Breast epithelium (tissue), 4 donors: ENCODE measurements around the gene WWC2. TPM values are rescaled to one million over a fixed set of nuclear protein-coding genes. Genes with fewer than 3 reads are reported as not detected.
"Not testable (repeated sequence)": the region's sequence is repeated elsewhere in the genome, so short reads cannot be mapped to it uniquely, and the experiment has no call there.

Experiments
- DNase-seq, 2 donors: peaks; one replicate each; pipeline ENCODE4 v3.0.0-alpha.2; 2019; ENCODE audit warnings: low spot score in 2 of 2
- H3K27ac ChIP-seq, 2 donors: fragments of 200-600 bp; sonication (generic) in 1 of 2; one replicate each; pipeline ENCODE4 v1.5.1; 2016 to 2019; ENCODE audit warnings: mild to moderate bottlenecking in 1 of 2
- H3K27me3 ChIP-seq, 2 donors: fragments of 200-600 bp; sonication (generic) in 1 of 2; one replicate each; pipeline versions ENCODE4 v1.5.1 to v1.6.0; 2017 to 2019; ENCODE audit warnings: control low read depth in 1 of 2, mild to moderate bottlenecking in 1 of 2
- H3K36me3 ChIP-seq: fragments of 200-600 bp; one replicate; pipeline ENCODE4 v1.5.1; 2019
- H3K4me1 ChIP-seq, 2 donors: fragments of 200-600 bp; sonication (generic); one replicate each; pipeline ENCODE4 v1.5.1; 2016 to 2019; ENCODE audit warnings: control low read depth in 1 of 2
- H3K4me3 ChIP-seq, 3 donors: fragments of 200-600 bp; sonication (generic); 1 replicate in 2 of 3; 2 replicates in 1 of 3; pipeline ENCODE4 v1.5.1; 2016 to 2019; ENCODE audit warnings: mild to moderate bottlenecking in 3 of 3, moderate library complexity in 2 of 3
- H3K9me3 ChIP-seq, 2 donors: fragments of 200-600 bp; sonication (generic) in 1 of 2; one replicate each; pipeline ENCODE4 v1.5.1; 2016 to 2019; ENCODE audit warnings: control low read depth in 1 of 2
- POLR2A ChIP-seq: fragments of 450-650 bp; IDR thresholded peaks from one replicate; pipeline ENCODE4 v1.6.1; 2016; ENCODE audit warnings: antibody characterized with exemption, mild to moderate bottlenecking, moderate library complexity
- POLR2AphosphoS5 ChIP-seq, 3 donors: sonication (generic); formaldehyde crosslinking; IDR thresholded peaks; one replicate each; pipeline ENCODE4 v1.6.1; 2017; ENCODE audit warnings: antibody characterized with exemption in 3 of 3
- intact Hi-C: fragments of 100-400 bp; cut with DNase I; formaldehyde crosslinking; loops from one replicate; pipeline ENCODE4 v1.15.1; 2023; ENCODE audit warnings: low total_unique reads
- total RNA-seq, 3 donors: library from RNA; depleted of rRNA; stranded (reverse); fragments of >200 nt; gene quantifications; one replicate each; pipeline ENCODE4 v1.1.0, GENCODE V29; 2016
- TF ChIP-seq, protein P1 (sequence below), 3 donors: fragments of 450-650 bp; IDR thresholded peaks; one replicate each; pipeline ENCODE4 v1.5.1; 2016 to 2017; ENCODE audit warnings: antibody characterized with exemption in 3 of 3, mild to moderate bottlenecking in 3 of 3, moderate library complexity in 3 of 3

WWC2 gene
- total RNA-seq, 3 donors from 2014 or later, result 37.4 to 40.4 (median 40.3) TPM

DNA sequence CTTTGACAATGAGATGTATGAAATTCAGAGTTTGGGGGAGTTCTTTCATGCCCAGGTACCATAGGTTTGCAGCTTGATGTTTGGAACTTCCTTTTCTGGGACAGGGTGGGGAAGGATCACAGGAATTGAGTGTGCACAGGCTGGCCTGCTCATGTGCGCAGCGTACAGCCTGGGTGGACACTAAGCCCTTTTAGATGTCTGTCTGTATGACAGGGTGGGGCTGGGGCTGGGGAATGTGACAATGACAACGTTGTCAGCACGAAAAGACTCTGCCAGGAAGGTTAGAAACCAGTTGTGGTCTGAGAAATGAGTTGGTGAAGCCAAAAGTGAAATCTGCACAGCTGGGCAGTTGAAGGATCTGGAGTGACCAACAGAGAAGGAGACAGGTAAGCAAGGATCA, 47.4 kb downstream of the WWC2 start:
- Histone ChIP-seq H3K36me3 (no peaks in the 10 kb centered on the region), H3K27me3 (no peaks in the 10 kb centered on the region), H3K9me3 (no peaks in the 10 kb centered on the region), H3K4me1 (peaks cover 0 to 5% of the 10 kb centered on the region in 2 donors), H3K27ac (no peak overlapping the region), H3K4me3 (no peak overlapping the region)
- no peak for DNase-seq
- no peak for TF ChIP-seq POLR2A
- TF ChIP-seq, protein P1, sequence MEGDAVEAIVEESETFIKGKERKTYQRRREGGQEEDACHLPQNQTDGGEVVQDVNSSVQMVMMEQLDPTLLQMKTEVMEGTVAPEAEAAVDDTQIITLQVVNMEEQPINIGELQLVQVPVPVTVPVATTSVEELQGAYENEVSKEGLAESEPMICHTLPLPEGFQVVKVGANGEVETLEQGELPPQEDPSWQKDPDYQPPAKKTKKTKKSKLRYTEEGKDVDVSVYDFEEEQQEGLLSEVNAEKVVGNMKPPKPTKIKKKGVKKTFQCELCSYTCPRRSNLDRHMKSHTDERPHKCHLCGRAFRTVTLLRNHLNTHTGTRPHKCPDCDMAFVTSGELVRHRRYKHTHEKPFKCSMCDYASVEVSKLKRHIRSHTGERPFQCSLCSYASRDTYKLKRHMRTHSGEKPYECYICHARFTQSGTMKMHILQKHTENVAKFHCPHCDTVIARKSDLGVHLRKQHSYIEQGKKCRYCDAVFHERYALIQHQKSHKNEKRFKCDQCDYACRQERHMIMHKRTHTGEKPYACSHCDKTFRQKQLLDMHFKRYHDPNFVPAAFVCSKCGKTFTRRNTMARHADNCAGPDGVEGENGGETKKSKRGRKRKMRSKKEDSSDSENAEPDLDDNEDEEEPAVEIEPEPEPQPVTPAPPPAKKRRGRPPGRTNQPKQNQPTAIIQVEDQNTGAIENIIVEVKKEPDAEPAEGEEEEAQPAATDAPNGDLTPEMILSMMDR (IDR thresholded peaks at IDR 0.05), result no peak
- TF ChIP-seq POLR2AphosphoS5 (IDR thresholded peaks at IDR 0.05), result no peak
- intact Hi-C loops, result no loop called here

DNA sequence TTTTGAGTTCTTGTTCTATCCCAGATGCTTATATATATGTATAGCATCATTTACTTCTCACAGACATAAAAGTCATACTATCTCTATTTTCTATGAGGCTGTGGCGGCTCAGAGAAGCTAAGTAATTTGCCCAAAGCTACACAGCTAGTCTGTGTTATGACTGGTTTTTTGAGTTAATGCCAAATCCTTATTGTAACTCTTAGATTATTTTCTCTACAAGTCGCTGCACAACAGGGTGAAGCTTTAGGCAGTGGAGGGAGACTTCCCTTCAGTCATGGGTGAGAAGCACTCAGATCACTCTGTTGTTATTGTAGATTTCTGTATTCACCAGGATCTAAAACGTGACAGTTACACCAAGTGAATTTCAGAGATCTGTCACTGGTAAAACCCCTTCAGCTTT, 48.1 kb downstream of the WWC2 start:
- H3K4me1 ChIP-seq, result peaks cover 0 to 5% of the 10 kb centered on the region in 2 donors
- no peak overlapping the region for H3K27ac ChIP-seq
- TF ChIP-seq POLR2A, result no peak
- no peak for TF ChIP-seq POLR2AphosphoS5 (IDR thresholded peaks at IDR 0.05)
- TF ChIP-seq, protein P1 (IDR thresholded peaks at IDR 0.05), result no peak
- no peaks in the 10 kb centered on the region for H3K27me3 ChIP-seq
- no peak for DNase-seq
- H3K36me3 ChIP-seq, result no peaks in the 10 kb centered on the region
- intact Hi-C loops, result no loop called here
- H3K4me3 ChIP-seq, result no peak overlapping the region
- H3K9me3 ChIP-seq, result no peaks in the 10 kb centered on the region

DNA sequence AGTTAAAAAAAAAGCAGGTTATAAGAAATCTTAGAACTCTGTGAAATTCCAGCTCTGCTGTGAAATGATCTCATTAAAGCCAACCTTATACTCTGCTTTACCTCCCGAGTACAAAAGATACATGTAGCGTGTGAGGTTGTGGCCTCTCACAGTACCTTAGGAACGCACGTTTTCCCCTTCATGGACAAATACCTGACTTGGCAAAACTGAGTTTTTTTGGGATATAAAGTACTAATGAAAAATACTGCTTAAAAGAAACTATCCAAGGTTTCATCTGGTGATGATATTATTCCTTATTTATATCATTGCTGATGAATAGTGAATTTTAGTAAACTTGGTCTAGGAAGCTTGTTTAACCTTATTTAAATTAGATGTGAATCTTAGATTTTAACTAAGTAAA, 48.9 kb downstream of the WWC2 start:
- Histone ChIP-seq H3K4me1 (peaks cover 0 to 1% of the 10 kb centered on the region in 2 donors), H3K27ac (no peak overlapping the region), H3K36me3 (no peaks in the 10 kb centered on the region), H3K4me3 (no peak overlapping the region), H3K27me3 (no peaks in the 10 kb centered on the region), H3K9me3 (no peaks in the 10 kb centered on the region)
- DNase-seq, result no peak
- intact Hi-C loops, result no loop called here
- TF ChIP-seq, protein P1 (IDR thresholded peaks at IDR 0.05), result no peak
- TF ChIP-seq POLR2A, result no peak
- no peak for TF ChIP-seq POLR2AphosphoS5 (IDR thresholded peaks at IDR 0.05)

DNA sequence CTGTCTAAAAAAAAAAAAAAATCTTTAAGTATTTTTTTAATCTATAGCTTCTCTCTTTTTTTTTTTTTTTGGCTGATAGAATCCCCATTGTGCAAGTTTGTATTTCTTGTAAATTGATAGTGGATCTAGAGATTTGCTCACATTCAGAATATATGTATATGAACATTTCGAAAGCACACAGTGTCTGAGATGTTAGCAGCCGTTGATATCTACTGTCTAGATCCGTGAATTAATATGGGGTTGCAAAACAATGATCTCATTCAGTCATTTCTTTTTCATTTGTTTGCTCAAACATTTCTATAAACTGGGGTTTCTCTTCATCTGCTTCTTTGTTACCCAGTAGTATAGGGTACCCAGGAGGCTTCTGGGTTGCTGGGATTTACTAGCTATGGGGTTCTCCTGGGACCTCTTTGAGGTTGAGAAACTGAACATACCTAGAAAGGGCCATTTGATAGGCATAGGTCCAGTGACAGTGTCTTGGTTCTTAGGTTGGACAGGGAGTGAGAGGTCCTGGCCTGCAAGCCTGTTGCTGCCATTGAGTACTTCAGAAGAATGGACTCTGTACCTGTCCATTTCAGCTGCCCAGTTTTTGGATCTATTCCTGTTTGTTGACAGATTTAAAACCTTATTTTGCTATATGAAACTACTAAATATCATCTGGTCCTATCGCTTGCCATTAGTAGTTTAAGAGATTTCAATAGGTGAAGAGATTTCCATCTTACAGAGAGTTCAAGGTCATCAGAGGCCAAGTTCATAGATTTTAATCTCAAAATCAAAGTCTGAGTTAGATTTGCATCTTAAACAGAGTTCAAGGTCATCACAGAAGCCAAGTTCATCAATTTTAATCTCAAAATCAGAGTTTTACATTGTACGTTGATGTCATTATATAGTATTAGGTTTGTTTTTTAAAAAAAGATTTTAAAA, 50.8 kb downstream of the WWC2 start:
- TF ChIP-seq POLR2A, result no peak
- TF ChIP-seq POLR2AphosphoS5 (IDR thresholded peaks at IDR 0.05), result no peak
- TF ChIP-seq, protein P1 (IDR thresholded peaks at IDR 0.05), result no peak
- no peaks in the 10 kb centered on the region for H3K9me3 ChIP-seq
- H3K27me3 ChIP-seq, result no peaks in the 10 kb centered on the region
- H3K4me3 ChIP-seq, result no peak overlapping the region
- no peak overlapping the region for H3K27ac ChIP-seq
- no peaks in the 10 kb centered on the region for H3K4me1 ChIP-seq
- H3K36me3 ChIP-seq, result no peaks in the 10 kb centered on the region
- intact Hi-C loops, result no loop called here
- no peak for DNase-seq

DNA sequence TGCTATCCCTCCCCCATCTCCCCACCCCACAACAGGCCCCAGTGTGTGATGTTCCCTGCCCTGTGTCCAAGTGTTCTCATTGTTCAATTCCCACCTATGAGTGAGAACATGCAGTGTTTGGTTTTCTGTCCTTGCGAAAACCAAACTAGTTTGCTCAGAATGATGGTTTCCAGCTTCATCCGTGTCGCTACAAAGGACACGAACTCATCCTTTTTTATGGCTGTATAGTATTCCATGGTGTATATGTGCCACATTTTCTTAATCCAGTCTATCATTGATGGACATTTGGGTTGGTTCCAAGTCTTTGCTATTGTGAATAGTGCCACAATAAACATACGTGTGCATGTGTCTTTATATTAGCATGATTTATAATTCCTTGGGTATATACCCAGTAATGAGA, 51.6 kb downstream of the WWC2 start:
- H3K36me3 ChIP-seq, H3K27ac ChIP-seq, H3K27me3 ChIP-seq, intact Hi-C loops, H3K4me3 ChIP-seq, H3K4me1 ChIP-seq, H3K9me3 ChIP-seq, DNase-seq: not testable (repeated sequence)

DNA sequence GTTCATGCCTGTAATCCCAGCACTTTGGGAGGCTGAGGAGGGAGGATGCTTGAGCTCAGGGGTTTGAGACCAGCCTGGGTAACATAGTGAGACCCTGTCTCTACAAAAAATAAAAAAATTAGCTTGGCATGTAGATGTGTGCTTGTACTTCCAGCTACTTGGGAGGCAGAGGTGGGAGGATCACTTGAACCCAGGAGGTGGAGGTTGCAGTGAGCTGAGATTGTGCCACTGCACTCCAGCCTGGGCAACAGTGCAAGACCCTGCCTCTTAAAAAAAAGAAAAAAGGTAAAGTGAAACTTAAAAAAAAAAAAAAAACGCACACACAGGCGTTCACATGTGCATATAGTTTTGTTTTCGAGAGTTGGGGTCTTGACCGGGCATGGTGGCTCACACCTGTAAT, 53.2 kb downstream of the WWC2 start:
- H3K9me3 ChIP-seq, H3K4me3 ChIP-seq, H3K27me3 ChIP-seq, H3K36me3 ChIP-seq, intact Hi-C loops, DNase-seq, H3K27ac ChIP-seq, H3K4me1 ChIP-seq: not testable (repeated sequence)
